Measurements from ENCODE around the gene STYXL2.

- TF ChIP-seq EZH2 (IDR thresholded peaks at IDR 0.05; ENCODE audit: borderline replicate concordance, insufficient read depth, low read depth, low read length, poor library complexity, severe bottlenecking) (no peak), CTCF (IDR thresholded peaks at IDR 0.05) (no peak)
Observed at GRCh38 chr1:167059809-167060107, 34.1 kb upstream of the STYXL2 start.

Measured in B cell (primary cell).